ENCODE measurements around the gene STAT4.

The STAT4 gene

DNA sequence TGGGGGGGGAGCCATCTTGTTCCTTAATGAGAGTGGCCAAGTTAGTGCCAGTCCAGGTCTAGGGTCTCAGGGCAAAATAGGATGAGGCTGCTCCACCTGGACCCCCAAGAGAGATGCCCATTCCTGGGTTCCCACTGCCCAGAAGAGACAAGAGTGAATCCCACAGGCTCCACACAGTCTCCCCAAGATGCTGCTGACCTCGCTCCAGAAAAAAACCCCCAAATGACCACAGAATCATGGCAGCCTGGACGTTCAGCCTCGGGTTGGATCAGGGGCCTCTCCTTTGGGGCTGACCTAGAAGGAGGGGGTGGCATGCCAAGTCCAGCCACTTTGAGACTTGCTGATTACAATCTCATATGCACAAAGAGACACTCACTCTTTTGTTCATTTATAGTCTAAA is 161.9 kb downstream of the STAT4 start:
- no peaks in the 10 kb centered on the region for H3K27me3 ChIP-seq (ENCODE audit: insufficient read depth, poor library complexity, severe bottlenecking)
- no peak overlapping the region for H3K4me3 ChIP-seq (ENCODE audit: severe bottlenecking)
- peaks cover 92% of the 10 kb centered on the region for H3K36me3 ChIP-seq (ENCODE audit: low read depth)
- no peak for ATAC-seq (ENCODE audit: low read depth)
- no peak overlapping the region for H3K27ac ChIP-seq (ENCODE audit: poor library complexity, severe bottlenecking)
- H3K9me3 ChIP-seq (ENCODE audit: severe bottlenecking): no peaks in the 10 kb centered on the region
- TF ChIP-seq, protein P1, sequence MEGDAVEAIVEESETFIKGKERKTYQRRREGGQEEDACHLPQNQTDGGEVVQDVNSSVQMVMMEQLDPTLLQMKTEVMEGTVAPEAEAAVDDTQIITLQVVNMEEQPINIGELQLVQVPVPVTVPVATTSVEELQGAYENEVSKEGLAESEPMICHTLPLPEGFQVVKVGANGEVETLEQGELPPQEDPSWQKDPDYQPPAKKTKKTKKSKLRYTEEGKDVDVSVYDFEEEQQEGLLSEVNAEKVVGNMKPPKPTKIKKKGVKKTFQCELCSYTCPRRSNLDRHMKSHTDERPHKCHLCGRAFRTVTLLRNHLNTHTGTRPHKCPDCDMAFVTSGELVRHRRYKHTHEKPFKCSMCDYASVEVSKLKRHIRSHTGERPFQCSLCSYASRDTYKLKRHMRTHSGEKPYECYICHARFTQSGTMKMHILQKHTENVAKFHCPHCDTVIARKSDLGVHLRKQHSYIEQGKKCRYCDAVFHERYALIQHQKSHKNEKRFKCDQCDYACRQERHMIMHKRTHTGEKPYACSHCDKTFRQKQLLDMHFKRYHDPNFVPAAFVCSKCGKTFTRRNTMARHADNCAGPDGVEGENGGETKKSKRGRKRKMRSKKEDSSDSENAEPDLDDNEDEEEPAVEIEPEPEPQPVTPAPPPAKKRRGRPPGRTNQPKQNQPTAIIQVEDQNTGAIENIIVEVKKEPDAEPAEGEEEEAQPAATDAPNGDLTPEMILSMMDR (IDR thresholded peaks at IDR 0.05; ENCODE audit: poor library complexity, severe bottlenecking): no peak
- peaks cover 4% of the 10 kb centered on the region for H3K4me1 ChIP-seq (ENCODE audit: insufficient read depth, poor library complexity, severe bottlenecking)
- no peak for DNase-seq (ENCODE audit: low spot score)

GRCh38 chr2:190987938-190988337 is 162.9 kb downstream of the STAT4 start:
- Histone ChIP-seq H3K27me3 (ENCODE audit: insufficient read depth, poor library complexity, severe bottlenecking) (no peaks in the 10 kb centered on the region), H3K27ac (ENCODE audit: poor library complexity, severe bottlenecking) (no peak overlapping the region), H3K9me3 (ENCODE audit: severe bottlenecking) (no peaks in the 10 kb centered on the region), H3K36me3 (ENCODE audit: low read depth) (peaks cover 92% of the 10 kb centered on the region), H3K4me1 (ENCODE audit: insufficient read depth, poor library complexity, severe bottlenecking) (peaks cover 4% of the 10 kb centered on the region), H3K4me3 (ENCODE audit: severe bottlenecking) (no peak overlapping the region)
- no peak for ATAC-seq (ENCODE audit: low read depth)
- TF ChIP-seq, protein P1 (IDR thresholded peaks at IDR 0.05; ENCODE audit: poor library complexity, severe bottlenecking): no peak
- no peak for DNase-seq (ENCODE audit: low spot score)

DNA sequence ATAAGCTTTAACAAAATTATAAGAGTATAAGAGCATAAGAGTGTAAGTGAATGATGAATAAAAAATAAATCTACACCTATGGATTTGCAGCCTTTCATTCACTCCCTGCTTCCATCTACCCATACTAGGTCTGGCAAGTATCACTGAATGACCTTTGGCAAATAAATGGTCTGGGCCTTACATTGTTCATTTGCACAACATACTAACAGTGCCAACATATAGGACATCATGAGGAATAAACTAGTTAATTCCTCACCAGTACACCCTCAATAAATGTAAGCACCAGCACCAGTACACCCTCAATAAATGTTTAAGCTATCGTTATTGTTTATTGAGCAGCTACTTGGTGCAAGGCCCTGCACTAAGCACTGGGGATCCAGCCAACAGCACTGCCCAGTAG is 163.7 kb downstream of the STAT4 start:
- TF ChIP-seq, protein P1 (IDR thresholded peaks at IDR 0.05; ENCODE audit: poor library complexity, severe bottlenecking): no peak
- peaks cover 95% of the 10 kb centered on the region for H3K36me3 ChIP-seq (ENCODE audit: low read depth)
- no peaks in the 10 kb centered on the region for H3K9me3 ChIP-seq (ENCODE audit: severe bottlenecking)
- H3K27ac ChIP-seq (ENCODE audit: poor library complexity, severe bottlenecking): no peak overlapping the region
- H3K4me3 ChIP-seq (ENCODE audit: severe bottlenecking): no peak overlapping the region
- DNase-seq (ENCODE audit: low spot score): no peak
- H3K4me1 ChIP-seq (ENCODE audit: insufficient read depth, poor library complexity, severe bottlenecking): peaks cover 4% of the 10 kb centered on the region
- H3K27me3 ChIP-seq (ENCODE audit: insufficient read depth, poor library complexity, severe bottlenecking): no peaks in the 10 kb centered on the region
- no peak for ATAC-seq (ENCODE audit: low read depth)

GRCh38 chr2:190986221-190986953 is 164.4 kb downstream of the STAT4 start:
- peaks cover 4% of the 10 kb centered on the region for H3K4me1 ChIP-seq (ENCODE audit: insufficient read depth, poor library complexity, severe bottlenecking)
- no peaks in the 10 kb centered on the region for H3K27me3 ChIP-seq (ENCODE audit: insufficient read depth, poor library complexity, severe bottlenecking)

More at GRCh38 chr2:190986221-190986953, 164.4 kb downstream of the STAT4 start:
- Histone ChIP-seq H3K9me3 (ENCODE audit: severe bottlenecking) (no peaks in the 10 kb centered on the region), H3K36me3 (ENCODE audit: low read depth) (peaks cover 95% of the 10 kb centered on the region), H3K27ac (ENCODE audit: poor library complexity, severe bottlenecking) (no peak overlapping the region), H3K4me3 (ENCODE audit: severe bottlenecking) (no peak overlapping the region)
- TF ChIP-seq, protein P1 (IDR thresholded peaks at IDR 0.05; ENCODE audit: poor library complexity, severe bottlenecking): no peak
- ATAC-seq (ENCODE audit: low read depth): no peak
- no peak for DNase-seq (ENCODE audit: low spot score)

All from RWPE2 (cell line).